Right renal pelvis (tissue), 4 donors: ENCODE results near the gene KL. TPM values are rescaled to one million over a fixed set of nuclear protein-coding genes. Genes with fewer than 3 reads are reported as not detected.

Source experiments
- DNase-seq, 4 donors: peaks; one replicate each; pipeline ENCODE4 v3.0.0-alpha.2; 2013; ENCODE audit warnings: low read depth in 4 of 4, low spot score in 3 of 4, missing footprints in 1 of 4
- polyA plus RNA-seq, 4 donors: library from polyadenylated mRNA; unstranded; fragments of 120-200 nt; gene quantifications; one replicate each; pipeline ENCODE4 v1.2.1, GENCODE V29; 2013; ENCODE audit not compliant: insufficient read length in 4 of 4

Gene KL
- polyA plus RNA-seq, 4 donors, result 42.5 to 73.6 (median 50.1) TPM

GRCh38 chr13:33033986-33034385 is 17.8 kb downstream of the KL start:
- no peak for DNase-seq

GRCh38 chr13:33034882-33035520 is 18.8 kb downstream of the KL start:
- DNase-seq, result no peak

DNA sequence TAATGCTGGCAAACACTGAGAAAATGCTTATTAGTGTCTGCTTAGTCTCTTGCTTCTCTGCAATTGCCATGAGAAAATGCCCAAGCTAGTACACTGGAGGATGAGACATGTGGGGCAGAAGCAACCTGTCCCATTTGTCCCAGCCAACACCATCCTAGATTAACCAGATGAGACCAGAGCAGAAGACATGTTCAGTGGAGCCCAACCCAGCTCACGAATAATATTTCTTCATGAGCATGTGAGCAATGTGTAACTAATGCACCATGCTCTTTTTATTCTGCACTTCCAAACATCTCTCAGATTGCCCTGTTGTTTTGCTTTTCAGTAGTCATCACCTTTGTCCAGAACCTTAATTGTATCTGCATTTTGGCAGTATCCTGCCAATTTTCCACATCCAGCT is 21.4 kb downstream of the KL start:
- no peak for DNase-seq

GRCh38 chr13:33040090-33040489 is 23.9 kb downstream of the KL start:
- DNase-seq, result no peak

DNA sequence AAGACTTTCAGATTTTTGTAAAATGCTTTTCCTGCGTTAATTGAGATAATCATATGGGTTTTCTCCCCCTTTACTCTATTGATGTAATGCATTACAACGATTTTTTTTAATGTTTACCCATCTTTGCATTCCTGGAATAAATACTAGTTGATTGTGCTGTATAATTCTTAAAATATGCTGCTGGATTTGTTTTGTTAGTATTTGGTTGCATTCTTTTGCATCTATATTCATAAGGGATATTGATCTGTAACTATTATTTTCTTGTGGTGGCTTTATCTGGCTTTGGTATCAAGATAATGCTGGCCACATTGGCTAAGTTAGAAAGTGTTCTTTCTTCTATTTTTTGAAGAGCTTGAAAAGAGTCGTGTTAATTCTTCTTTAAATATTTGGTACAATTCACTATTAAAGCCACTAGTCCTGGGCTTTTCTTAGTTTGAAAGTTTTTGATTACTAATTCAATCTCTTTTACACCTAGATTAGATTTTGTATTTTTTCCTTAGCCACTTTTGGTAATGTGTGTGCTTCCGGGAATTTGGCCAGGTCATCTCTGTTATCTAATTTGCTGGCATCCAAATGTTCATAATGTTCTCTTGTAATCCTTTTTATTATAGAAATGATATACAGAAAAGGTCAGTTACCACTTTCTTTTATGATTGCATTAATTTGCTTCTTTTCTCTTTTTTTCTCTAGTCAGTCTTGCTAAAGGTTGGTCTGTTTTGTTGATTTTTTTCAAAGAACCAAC is 29.8 kb downstream of the KL start:
- no peak for DNase-seq

- DNase-seq, result no peak
Observed at GRCh38 chr13:33050161-33050560, 33.9 kb downstream of the KL start.

DNA sequence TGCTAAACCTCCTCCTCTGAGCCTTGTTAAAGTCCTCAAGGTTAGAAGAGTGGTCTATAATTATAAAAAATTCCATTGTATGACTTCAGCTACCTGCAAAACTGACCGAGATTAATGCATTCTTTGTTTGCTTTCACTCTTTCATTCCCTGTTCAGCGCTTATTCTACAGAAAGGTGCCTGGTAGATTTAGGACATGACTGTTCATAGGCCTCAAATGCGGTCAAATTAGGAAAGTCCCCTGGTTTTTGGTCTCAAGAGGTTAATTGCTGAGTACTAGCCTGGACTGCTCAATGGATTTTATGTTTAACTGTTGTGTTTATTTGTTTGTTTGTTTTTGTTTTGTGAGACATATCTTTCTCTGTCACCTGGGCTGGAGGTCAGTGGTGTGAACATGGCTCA is 35.4 kb downstream of the KL start:
- DNase-seq, result no peak

DNA sequence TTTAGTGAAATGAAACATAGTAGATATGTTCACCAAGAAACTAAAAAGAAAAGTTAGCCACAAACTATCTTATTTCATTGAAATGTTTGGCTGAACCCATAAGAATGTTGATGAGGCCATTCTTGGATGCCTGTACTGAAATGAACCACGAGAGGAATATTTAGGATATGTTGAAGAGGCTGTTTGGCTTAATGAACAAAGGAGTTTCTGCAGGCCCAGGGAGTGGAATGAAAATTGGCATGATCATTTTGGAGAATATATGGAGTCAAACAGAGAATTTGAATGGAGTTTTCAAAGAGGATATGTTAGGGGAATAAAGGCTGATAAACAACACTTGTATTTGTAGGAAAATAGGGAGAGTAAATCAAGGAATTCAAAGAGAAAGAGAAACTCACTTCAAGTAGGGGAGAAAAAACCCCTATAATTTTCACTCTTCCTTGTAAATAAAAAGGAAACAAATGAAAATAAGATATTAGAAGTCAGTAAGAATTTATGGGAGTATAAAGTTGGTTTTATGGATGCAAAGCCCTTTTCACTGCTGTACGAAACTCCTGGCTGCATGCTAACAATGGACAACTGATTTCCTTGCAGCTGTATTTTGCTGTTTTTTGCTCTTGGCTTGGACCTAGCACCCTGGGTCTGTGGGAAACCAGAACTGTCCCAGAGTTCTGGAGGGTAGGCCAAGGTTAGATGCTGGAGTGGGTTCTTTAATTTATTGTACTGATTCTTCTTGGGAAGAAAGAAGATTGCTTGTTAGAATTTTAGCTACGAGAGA is 36.5 kb downstream of the KL start:
- DNase-seq, result no peak

DNA sequence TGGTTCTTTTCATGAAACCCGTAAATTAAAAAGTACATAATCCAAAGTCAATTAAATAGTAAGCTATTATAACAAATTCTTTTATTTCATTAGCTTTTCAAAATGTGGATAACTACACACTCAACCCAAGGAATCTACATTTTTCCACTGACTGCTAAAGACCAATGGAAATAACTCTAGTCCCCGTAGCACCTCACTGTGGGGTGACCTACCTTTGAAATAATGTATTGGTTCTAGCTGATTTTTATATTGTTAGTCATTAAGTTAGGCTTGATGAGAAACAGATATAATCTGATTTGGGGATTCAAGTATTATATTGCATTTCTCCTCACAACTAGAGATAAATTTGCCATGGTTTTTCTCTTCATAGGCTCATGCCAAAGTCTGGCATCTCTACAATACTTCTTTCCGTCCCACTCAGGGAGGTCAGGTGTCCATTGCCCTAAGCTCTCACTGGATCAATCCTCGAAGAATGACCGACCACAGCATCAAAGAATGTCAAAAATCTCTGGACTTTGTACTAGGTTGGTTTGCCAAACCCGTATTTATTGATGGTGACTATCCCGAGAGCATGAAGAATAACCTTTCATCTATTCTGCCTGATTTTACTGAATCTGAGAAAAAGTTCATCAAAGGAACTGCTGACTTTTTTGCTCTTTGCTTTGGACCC is 37.3 kb downstream of the KL start:
- no peak for DNase-seq

- DNase-seq, result no peak
Observed at GRCh38 chr13:33057019-33057780, 41.0 kb downstream of the KL start.

- DNase-seq, result peak in 1 of 4 donors; percentile 25
Observed at GRCh38 chr13:33058776-33059327, 42.6 kb downstream of the KL start.

DNA sequence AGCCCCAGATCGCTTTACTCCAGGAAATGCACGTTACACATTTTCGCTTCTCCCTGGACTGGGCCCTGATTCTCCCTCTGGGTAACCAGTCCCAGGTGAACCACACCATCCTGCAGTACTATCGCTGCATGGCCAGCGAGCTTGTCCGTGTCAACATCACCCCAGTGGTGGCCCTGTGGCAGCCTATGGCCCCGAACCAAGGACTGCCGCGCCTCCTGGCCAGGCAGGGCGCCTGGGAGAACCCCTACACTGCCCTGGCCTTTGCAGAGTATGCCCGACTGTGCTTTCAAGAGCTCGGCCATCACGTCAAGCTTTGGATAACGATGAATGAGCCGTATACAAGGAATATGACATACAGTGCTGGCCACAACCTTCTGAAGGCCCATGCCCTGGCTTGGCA is 44.6 kb downstream of the KL start:
- no peak for DNase-seq

- no peak for DNase-seq
Observed at GRCh38 chr13:33066329-33066728, 50.1 kb downstream of the KL start.

- no peak for DNase-seq
Observed at GRCh38 chr13:33069365-33069764, 53.1 kb downstream of the KL start.

DNA sequence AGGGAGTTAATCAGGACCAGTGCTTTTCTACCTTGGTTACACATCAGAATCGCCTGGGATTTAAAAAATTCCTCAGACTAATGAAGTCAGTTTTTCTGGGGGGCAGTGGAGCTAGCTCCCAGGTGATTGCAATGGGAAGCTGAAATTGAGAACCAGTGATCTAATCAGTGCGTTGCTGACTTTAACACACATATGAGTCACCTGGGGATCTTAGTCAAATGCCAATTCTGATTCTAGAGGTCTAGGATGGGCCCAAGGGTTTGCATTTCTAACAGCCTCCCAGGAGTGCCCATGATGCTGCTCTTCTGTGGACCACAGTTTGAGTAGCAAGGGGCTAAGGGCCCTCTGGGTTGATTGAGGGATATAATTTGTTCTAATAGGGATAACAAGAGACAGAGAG is 54.5 kb downstream of the KL start:
- DNase-seq, result no peak

- DNase-seq, result no peak
Observed at GRCh38 chr13:33072282-33072681, 56.1 kb downstream of the KL start.

- no peak for DNase-seq
Observed at GRCh38 chr13:33072759-33073158, 56.5 kb downstream of the KL start.

DNA sequence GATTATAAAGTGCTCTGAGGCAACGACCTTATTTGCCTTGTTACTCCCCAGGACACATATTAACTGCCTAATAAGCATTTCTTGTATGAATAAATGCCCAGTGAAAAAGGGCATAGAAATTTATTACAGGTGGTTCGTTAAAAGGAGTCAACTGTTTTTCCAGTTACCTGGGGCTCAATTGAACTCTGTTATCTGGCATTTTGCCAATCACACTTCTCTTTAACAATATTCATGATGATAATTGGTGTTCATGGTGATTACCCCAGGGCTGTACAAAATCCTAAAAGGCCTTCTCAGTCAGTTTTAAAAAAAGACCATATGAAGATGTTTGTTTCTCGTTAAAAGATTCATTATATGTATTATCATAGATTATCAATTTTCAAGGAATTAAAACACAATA is 57.1 kb downstream of the KL start:
- DNase-seq, result no peak

- no peak for DNase-seq
Observed at GRCh38 chr13:33076001-33076992, 60.1 kb downstream of the KL start.
